Posterior cingulate gyrus (tissue), 11 donors: ENCODE measurements around the gene COL15A1.
A peak's percentile ranks its signal among the peaks of the same experiment; 100 is the strongest.

ENCODE experiments used
- DNase-seq, 10 donors: peaks; one replicate each; pipeline versions ENCODE4 v3.0.0 to v3.0.0-alpha.2; 2020 to 2021; ENCODE audit warnings: mixed read lengths in 3 of 10
- intact Hi-C: fragments of 100-400 bp; cut with DNase I; formaldehyde crosslinking; loops from one replicate; pipeline ENCODE4 v1.15.1; 2023

Gene COL15A1

DNA sequence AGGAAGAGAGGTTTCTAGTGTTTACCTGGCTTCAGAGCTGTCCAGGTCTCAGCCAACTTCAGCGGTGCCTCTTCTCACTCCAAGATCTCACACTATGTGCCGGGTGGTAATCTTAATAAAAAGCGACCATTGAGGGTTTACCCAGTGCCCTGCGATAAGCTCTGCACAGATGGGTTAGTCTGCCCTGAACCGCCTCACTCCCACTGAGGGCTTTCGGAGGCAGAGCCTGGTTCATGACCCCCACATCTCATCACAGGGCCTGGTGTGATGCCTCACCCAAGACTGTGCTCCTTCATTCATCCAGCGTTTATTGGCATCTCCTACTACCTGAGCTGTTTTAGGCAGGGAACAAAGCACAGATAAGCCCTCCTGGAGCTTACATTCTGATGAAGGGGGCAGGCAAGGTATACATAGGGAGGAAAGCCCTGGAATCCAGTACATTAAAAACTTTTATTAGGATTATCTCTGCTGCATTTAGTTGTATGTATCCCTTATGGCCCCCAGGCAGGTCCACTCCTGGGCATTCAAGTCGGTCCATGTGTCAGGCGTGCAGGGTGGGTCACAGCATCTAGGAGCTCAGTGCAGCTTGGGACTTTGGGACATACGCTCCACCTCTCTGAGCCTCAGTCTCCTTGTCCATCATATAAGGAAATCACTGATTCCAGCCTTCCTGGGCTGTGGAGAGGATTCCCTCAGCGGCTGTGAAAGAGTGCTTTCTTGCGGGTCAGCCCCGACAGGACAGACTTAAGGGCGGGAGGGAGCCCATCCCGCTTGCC is 613 bp upstream of the COL15A1 start:
- intact Hi-C loops = no loop called here
- DNase-seq = no peak

DNA sequence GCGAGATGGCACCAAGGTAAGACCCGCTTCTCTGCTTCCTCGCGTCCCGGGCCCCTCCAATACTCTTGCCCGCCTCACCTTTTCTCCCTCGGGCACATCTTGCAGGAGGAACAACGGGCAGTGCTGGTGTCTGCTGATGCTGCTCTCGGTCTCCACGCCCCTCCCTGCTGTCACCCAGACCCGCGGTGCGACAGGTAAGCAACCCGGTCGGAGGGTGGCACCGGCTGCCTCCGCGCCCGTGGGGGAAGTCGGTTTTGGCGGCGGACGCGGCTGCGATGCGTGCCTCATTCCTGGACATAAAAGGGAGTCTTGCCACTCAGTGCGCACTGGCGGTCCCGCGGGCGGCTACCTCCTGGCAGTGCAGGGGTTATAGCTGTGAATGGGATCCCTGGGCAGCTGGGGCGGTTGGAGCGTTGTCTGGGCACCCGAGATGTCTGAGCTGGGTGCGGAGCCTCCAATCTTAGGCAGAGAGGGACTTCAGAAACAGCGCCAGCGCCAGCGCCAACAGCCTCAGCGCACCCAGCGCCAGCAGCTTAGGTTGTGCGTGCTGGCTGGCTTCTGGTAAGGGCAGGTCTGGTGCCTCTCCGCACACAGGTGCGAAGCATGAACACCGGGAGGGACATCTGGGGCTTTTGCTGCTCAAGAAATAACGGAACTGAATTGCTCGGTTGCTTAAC is 488 bp downstream of the COL15A1 start:
- intact Hi-C loops = no loop called here
- DNase-seq = peak in 6 of 10 donors; percentile 11 to 85 (median 52)

- DNase-seq = no peak
- intact Hi-C loops = no loop called here
These were observed 997 bp downstream of the COL15A1 start for GRCh38 chr9:98944734-98945074.

GRCh38 chr9:98949565-98949964 is 5.9 kb downstream of the COL15A1 start:
- DNase-seq = no peak
- intact Hi-C loops = no loop called here

- no peak for DNase-seq
- intact Hi-C loops = no loop called here
These were observed 6.6 kb downstream of the COL15A1 start for GRCh38 chr9:98950262-98950661.

- intact Hi-C loops = no loop called here
- no peak for DNase-seq
These were observed 8.3 kb downstream of the COL15A1 start for GRCh38 chr9:98951967-98952366.

DNA sequence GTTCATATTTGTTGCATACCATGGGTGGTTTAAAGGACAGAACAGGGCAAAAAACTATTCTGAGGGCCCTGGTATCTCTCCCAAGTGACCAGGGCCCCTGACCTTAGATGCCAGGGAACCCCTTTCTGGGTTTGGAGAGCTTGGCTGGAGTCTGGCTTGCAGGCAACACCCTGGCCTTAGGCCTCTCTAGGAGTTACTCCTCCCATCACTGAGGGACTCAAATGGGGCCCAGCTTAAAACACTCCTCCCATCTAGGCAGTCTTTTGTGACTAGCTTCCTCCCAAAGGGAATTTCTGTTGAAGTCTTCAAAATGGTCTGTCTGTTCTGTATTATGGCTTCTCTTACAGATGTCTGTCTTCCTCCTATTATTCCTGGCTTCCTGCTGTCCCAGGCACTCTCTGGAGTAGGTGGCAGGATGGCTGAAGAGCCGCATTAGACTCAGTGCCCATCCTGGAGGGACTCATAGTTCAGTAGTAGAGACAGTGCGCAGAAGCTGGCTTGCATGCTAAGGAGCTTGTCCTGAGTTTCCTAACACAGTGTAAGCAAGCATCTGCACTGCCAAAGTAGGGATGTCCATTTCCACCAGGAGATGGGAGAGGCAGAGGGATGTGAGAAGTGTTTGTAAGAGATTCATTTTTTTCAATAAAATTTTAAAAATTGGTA is 10.0 kb downstream of the COL15A1 start:
- DNase-seq = no peak
- intact Hi-C loops = no loop called here

DNA sequence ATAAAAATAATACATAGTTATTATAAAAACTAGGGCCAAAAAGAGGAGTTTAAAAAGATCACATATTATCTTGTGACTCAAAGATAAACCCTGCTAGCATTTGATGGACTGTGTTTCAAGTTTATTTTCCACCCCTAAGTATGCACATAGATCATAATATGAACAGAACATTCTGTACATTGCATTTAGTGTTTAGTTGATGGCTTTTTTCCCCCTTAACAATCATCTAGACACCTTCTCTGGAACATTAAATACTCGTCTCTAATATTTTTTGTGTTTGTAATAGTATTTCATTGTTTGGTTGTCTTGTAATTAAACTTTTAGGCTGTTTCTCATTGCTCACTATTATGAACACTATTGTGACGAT is 10.5 kb downstream of the COL15A1 start:
- intact Hi-C loops = no loop called here

GRCh38 chr9:98955259-98955658 is 11.6 kb downstream of the COL15A1 start:
- no peak for DNase-seq
- intact Hi-C loops = no loop called here

More for the DNA sequence above, 10.5 kb downstream of the COL15A1 start:
- no peak for DNase-seq

DNA sequence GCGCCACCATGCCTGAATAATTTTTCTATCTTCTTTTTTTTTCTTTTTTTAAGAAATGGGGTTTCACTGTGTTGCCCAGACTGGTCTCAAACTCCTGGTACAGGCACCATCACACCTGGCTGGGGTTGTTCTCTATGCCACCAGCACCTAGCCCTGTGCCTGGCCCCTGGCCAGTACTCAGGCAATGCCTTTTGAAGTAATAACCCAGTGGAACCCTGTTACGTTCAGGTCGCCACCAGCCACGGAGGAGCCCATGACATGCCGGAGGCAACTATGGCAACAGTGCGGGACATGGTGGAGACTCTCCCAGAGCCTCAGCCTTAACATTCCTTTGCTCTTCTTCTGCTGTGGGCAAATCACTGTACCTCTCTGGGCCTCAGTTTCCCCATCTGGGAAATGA is 14.1 kb downstream of the COL15A1 start:
- DNase-seq = no peak

DNA sequence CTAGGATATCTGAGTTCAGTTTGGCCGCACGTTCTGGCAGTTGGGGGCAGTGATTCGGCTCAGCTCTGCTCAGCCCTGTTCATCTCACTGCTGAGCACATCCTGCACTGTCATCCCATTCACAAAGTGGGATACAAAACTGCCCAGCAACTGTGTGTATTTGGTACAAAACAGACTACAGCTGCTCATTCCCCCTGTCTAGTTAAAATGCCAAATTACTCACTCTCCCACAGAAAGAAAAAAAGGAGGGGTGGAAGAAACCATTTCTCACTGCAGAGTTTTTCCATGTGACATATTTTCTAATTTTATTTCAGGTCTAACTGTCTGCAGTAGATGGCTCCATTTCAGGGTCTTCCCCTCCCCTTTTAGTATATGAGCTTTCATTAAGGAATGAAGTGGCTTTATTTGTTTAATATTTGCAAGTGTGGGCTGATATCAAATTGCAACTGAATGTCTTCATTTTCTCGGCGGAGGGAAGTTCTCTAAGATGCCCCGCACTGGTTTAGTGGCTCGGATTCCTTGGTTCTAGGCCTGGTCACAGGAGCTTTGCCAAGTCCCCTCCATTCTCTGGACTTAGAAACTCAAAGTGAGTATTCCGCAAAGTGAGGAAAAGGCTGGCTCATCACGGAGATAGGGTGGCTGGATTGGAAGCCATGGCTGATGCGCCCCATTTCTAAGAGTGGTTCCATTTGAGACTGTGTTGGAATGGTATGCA is 14.7 kb downstream of the COL15A1 start:
- intact Hi-C loops = no loop called here
- DNase-seq = no peak

More for the DNA sequence above, 14.1 kb downstream of the COL15A1 start:
- intact Hi-C loops = no loop called here

DNA sequence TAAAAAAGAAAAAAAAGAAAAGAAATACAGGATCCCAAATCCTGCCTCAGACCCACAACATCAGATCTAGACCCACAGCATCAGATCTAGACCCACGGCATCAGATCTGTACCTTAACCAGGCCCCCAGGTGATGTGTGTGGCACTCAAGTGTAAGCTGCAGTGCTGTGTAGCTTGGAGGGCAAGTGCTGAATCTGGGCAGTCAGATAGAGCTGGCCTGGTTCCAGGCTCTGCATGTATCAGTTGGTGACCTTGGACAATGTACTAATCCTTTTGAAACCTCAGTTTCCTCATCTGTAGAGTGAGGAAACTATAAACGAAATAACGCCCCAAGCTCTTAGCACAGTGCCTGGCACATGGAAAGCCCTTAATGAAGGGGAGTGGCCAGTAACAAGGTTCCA is 16.7 kb downstream of the COL15A1 start:
- DNase-seq = no peak
- intact Hi-C loops = no loop called here

- intact Hi-C loops = no loop called here
- no peak for DNase-seq
These were observed 17.9 kb downstream of the COL15A1 start for GRCh38 chr9:98961513-98962180.

- intact Hi-C loops = no loop called here
- no peak for DNase-seq
These were observed 18.5 kb downstream of the COL15A1 start for GRCh38 chr9:98962181-98962560.

DNA sequence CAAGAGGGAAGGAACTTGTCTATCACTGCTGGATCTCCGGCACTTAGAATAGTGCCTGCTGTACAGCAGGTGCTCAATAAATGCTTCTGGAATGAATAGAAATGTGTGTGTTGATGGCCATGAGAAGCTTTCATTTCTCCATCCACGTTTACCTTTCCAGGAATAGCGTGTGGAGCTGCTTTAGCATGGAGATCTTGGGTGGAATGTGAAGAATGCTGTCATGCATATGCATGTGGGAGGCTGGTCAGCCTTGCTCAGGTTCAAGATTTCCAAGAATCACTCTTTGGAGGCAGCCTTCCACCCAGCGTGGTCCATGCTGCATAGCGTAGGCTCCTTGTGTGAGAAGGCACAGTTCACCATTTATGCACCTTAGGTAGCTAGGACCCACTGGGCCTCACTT is 19.2 kb downstream of the COL15A1 start:
- intact Hi-C loops = no loop called here
- no peak for DNase-seq

GRCh38 chr9:98964201-98964600 is 20.5 kb downstream of the COL15A1 start:
- no peak for DNase-seq
- intact Hi-C loops = no loop called here

DNA sequence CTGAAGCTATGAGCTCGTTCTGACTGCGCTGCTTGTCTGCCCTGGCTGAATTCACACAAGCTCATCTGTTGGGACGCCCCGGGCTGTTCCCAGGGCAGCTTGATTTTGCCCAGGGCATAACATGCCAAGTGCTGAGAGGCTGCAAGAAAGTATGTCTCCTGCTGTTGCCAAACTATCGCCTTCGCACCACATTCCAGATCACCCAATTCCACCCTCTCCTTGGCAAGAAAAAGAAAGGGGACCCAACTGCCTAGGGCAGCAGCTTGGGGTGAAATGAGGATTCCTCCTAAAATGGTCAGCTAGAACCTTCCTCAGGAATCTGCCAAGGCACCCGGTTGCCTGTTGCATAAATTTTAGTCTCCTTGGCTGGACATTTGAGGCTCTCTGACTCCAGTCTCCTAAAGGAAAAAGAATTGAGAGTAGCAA is 21.2 kb downstream of the COL15A1 start:
- peak in 1 of 10 donors; percentile 61 for DNase-seq
- intact Hi-C loops = no loop called here

GRCh38 chr9:98966676-98967075 is 23.0 kb downstream of the COL15A1 start:
- no peak for DNase-seq
- intact Hi-C loops = no loop called here

DNA sequence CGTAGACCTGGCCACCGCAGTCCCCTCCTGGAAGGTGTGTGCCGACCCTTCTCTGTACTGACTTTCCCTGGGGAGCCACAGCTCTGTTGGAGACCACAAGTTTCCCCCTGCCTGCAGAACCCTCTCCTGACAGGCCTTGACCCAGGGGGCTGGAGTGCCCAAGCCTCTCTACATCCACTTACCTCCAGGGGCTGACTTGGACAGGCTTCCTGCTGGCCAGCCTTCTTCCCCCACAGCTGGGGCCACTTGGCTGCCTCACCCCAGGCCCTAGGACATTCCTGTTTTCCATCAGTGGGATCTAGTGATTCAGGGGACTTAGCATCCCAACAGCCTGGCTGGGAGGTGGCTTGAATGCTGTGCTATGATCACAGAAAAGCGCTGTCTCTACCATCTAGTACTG is 23.6 kb downstream of the COL15A1 start:
- intact Hi-C loops = no loop called here
- no peak for DNase-seq

GRCh38 chr9:98967680-98968079 is 24.0 kb downstream of the COL15A1 start:
- intact Hi-C loops = no loop called here
- DNase-seq = no peak
